Activated CD8-positive, alpha-beta memory T cell treated with anti-CD3 and anti-CD28 coated beads, Interleukin-2, amount 50 U/mL, for 48 hours (primary cell): ENCODE measurements around the gene CATSPER2.
"Not testable (repeated sequence)": the region's sequence is repeated elsewhere in the genome, so short reads cannot be mapped to it uniquely, and the experiment has no call there.

Experiments used
- DNase-seq: peaks from one replicate; pipeline ENCODE4 v3.0.0-alpha.2; 2020

Gene CATSPER2

DNA sequence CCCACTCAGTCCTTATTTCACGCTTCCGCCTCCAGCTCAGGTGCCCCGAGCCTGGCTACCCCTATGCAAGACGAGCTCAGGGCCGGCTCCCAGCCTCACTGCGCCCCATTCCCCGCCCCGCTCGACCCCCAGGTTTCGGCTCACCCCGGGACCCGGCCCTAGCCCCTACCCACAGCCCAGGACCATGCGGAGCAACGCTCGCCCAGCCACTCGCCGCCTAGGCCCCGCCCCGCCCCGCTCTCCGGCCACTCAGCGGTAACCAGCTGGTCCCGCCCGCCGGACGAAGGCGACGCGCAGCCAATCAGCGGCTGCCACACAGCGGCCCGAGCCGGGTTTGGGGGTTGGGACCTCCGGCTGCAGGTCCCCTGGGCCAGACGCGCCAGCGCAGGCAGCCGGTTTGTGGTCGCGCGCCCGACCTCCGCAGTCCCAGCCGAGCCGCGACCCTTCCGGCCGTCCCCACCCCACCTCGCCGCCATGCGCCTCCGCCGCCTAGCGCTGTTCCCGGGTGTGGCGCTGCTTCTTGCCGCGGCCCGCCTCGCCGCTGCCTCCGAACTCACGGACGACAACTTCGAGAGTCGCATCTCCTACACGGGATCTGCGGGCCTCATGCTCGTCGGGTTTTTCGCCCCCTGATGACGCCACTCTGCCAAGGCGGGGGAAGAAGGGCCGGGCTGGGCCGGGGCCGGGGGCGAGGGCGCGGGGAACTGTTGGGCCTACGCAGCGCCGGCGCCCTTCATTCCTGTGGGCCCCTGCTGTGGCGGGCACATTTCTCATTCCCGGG, at the start of gene CATSPER2:
CATSPER2 (minus strand) TSS at position 196 of the 781 bp plus-strand sequence. CDS start 783 bp downstream, outside the sequence.
- no peak for DNase-seq

DNA sequence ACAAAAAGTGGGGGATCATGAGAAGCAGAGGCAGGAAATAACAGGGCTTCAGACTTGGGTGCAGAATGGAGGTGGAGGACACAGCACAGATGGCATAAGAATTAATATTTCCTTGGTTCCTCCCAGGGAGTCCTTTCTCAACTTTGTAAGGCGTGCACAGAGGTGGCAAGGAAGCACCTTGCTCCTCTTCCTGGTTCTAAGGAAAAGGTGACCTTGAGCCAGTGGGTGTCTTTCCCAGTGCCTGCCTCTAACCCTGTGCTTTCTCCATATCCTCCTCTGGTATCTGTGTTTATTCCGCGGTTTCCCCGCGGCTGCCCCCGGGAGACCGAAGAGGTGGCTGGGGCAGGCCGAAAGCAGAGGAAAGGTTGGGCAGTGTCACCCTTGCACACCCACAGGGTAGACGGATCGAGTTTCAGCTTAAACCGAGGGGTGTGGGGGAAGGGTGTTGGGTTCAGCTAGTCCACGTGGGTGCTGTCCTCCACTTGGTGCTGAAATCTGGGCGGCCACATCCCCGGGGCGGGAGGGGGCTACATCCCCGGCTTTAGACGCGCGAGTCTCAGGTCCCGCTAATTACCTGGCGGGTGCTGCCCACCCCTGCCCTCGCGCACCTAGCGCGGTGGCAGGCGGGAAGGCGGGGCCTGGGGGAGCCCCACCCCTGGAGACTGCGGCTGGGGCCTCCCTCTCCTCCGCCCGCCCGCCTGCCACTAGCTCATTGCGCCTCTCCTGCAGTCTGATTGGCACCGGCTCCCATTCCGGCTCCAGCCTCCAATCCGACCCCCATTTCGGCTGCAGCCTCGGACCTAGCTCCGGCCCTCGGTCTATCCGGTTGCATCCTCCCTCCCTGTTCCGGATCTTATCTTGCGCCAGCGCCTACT, 44.7 kb upstream of the CATSPER2 start, which contains the start of gene CKMT1A:
CKMT1A (plus strand) TSS at position 712 of the 875 bp plus-strand sequence. CDS start 192 bp downstream, outside the sequence.
- DNase-seq, result not testable (repeated sequence)

DNA sequence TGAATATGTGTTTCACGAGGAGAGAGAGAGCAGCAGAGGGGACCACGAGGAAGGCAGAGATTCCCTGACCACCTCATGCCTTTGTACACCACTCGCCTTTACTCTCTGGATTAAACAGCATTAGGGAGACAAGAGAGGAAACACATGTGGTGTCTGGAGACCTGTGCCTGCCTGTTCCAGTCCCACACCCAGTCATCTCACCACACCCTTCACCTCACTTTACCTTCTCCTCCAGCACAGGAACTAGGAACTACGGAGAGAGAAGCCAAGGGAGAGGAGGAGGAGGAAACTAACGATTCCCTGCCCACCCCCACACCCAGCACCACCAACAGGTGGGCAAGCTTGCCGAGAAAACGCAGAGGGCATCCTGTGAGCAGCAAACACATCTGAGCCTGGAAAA, 44.0 kb upstream of the CATSPER2 start:
- not testable (repeated sequence) for DNase-seq

DNA sequence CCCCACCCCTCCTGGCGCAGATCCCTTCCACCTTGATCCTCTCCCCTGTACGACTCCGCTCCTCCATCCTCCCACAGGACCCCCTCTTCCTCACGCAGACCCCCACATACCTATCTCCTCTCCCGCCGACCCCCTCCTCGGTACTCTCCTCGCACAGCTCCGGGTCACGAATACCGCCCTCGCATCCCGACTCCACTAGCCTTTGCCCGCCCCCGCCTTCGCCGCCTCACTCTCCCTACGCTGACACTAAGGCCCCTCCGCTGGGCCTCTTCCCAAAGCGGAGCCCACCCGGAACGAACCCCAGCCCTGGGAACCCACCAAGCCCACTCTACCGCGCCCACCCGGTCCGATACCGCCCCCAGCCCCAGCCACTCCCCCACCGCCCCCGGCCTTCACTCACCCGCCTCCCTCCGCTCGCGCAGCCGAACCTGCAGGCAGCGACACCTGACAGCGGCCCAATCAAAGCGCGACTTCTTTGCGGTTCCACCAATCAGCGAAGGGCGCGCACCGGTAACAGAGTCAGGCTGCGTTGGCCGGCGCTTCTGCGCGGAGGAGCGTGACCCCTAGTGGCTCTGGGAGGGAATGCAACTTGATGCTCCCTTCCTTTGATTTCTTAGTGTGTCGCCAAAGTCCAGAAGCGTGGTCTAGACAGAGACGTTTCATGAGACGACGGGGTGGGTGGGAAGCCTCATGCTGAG, 41.1 kb upstream of the CATSPER2 start:
- DNase-seq, result not testable (repeated sequence)

DNA sequence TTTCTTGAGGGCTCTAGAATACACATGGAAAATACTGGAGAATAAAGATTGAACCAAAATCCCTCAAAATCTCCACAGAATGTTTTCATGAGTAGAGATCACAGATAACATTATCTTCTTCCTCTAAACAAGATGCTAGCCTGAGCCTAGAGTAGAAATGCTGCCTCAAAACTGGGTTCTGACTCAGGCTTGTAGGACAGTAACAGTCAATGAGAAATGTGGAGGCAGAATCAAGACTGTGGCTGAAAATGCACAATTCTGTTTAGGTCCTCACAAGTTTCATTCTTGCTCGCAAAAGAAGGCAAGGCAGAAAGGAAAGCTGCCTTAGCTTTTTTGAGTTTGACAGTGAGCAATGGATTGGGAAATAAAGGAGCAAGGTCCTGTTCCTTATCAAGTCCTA, 25.5 kb upstream of the CATSPER2 start:
- not testable (repeated sequence) for DNase-seq

DNA sequence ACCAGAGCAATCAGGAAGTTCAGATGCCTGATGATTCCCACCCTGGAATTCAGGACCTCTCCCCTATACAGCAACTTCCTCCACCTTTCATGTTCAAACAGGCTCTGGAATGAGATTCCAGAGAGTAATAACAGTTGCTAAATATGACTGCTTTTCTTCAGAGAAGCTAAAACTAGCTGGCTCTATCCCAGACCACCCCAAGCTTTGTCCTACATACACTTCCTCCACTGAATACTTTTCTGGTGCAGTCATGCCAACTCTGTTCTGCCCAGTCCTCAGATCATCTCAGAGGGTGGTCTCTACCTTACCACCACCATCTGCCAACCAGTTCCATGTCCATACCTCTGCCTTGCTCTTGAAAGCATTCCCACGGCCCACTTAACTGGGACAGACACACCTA, 17.5 kb upstream of the CATSPER2 start:
- not testable (repeated sequence) for DNase-seq

DNA sequence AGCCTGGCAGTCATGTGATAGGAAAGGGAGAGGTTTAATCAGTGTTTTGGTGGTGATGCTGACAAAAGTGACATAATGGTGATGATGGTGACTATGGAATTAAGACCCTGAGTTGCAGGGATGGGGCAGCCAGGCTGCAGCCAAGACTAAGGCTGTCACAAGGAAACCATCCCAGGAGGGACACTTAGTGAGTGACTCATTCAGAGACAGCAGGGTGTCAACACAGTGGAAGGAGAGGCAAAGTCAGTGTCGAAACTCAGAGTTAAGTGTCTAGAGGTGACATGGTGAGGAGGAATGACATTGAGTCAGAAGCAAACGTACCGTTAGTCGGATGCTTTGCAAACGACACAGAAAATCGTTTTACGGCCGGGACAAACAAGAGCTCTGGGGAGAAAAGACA, 14.7 kb upstream of the CATSPER2 start:
- not testable (repeated sequence) for DNase-seq

DNA sequence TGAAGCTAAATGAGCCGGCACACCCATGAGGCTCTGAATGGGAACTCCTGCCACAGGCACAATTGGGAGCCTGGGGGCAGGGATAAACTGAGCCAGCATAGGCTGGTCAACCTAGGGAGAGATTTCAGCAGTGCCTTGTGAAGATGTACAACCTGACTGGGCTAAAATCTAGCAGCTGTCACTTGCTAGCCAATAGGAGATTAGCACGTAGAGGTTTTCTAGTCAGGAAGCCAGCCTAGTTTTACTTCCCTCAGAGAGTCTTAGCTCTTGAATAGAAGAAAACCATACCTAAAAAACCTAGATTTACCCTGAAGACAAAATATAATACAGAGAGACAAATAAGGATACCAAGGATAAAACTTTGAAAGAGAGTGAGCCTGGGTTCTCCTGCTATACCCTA, 13.6 kb upstream of the CATSPER2 start:
- DNase-seq, result not testable (repeated sequence)

DNA sequence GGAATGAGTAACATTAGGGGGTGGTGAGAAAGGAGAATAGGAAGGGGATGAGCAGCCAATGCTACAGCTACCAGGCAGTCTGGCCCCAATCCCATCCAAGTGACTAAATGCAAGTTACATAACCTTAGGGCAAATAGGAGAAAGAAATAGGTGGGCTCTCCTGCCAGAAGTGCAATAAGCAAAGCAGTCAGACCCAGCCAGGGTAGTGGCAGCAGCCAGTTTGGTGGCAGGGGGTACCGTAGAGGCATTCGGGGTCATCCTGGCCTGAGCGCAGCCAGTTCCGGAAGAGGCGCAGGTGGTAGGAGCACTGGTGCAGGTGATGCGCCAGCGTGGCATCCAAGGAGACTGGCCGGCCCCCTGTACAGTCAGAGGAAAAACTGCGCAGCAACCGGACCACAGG, 11.1 kb upstream of the CATSPER2 start:
- DNase-seq, result not testable (repeated sequence)

DNA sequence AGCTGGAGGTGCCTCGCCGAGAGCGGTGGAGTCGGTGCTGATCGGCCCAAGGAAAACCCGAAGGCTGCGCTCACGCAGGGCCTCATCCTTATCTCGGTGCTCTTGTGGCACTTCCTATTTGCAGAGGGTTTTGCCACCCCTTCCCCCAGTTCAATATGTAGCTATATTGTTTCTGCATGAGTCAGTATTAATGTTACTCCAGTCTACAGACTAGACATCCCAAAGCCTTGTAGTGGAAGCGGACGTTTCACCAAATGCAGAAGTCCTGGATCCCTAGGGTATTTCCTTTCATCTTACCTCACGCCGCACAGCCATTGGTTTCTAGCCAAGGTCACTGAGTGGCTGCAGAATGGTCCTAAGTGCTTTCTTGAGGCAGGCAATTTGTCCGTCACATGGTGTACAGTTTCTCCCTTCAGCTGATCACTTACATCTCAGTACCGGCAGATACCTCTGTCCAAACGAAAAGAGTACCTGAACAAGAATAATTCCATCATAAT, 834 bp upstream of the CATSPER2 start:
- DNase-seq, result not testable (repeated sequence)

DNA sequence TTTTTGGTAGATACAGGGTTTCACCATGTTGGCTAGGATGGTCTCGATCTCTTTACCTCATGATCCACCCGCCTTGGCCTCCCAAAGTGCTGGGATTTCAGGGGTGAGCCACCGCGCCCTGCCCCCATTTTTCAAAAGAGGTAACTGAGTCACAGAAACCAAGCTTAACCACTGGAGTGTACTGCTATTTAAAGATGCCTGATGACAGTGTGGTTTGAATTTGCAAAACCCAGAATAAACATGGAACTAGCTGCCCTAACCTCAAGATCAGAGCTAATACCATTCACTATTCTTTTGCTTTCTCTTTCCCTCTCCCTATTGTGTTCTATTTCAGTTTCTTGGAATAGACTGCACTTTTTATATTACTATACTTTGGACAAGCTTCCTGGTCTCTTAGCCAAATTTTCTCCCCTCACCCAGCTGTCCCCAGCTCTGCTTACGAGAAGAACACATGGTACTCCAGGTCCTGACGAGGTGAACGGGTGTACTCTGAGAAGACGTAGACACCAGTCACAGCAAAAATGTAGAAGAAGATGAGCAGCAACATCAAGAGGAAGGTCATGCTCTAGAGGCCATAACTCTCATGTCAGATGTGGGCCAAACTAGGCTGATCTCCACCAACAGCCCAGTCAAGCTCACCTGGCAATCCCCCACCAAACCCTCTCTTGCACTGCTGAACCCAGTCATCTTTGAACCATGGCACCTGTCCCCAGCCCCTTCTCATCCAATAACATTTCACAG, 10.0 kb downstream of the CATSPER2 start:
- DNase-seq, result not testable (repeated sequence)

DNA sequence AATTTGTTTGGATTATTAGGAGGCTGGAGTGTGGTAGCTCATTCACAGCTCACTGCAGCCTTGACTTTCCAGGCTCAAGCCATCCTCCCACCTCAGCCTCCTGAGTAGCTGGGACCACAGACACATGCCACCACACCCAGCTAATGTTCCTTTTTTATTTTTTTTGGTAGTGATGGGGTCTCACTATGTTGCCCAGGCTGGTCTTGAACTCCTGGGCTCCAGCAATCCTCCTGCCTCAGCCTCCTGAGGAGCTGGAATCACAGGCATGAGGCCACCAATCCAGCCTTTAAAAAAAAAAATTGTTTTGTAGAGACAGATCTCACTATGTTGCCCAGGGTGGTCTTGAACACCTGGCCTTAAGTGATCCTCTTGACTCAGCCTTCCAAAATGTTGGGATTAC, 21.7 kb downstream of the CATSPER2 start:
- not testable (repeated sequence) for DNase-seq

DNA sequence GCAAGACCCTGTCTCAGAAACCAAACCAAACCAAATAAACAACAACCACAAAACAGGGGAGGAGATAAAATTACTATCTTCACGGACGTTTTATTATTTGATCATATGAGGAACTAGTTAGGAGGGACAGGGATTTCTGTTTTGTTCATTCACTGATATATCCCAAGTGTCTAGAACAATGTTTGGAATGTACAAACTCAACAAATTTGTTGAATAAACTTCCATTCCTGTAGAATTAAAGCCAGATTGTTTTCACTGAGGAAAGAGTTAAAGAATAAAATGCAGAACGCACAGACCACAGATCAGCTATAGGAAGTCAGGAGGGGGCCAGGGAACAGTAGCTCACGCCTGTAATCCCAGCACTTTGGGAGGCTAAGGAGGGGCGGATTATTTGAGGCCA, 23.5 kb downstream of the CATSPER2 start:
- no peak for DNase-seq

DNA sequence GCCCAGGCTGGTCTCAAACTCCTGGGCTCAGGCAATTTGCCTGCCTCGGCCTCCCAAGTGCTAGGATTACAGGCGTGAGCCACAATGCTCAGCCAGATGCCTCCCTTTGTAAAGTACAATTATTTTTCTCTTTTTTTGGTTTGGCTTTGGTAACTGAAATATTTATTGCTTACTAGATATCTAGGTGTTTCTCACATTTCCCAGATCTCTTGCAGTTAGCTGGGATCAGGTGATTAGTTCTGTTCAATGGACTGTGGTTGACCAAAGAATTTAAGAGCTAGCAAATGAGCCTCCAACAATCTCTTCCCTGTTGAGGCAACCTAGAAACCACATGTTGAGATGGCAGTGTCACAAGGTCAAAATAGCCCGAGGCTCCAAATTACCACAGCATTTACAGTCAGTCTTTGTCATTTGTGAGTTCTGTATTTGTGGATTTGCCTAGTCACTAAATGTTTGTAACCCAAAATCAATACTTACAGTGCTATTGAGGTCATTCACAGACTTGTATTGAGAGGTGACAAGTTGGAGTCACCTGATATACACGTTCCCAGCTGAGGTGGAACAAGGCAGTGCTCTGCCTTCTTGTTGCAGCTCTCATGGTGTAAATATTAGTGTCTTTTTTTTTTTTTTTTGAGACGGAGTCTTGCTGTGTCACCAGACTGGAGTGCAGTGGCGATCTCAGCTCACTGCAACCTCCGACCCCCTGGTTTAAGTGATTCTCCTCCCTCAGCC, 26.4 kb downstream of the CATSPER2 start:
- not testable (repeated sequence) for DNase-seq

DNA sequence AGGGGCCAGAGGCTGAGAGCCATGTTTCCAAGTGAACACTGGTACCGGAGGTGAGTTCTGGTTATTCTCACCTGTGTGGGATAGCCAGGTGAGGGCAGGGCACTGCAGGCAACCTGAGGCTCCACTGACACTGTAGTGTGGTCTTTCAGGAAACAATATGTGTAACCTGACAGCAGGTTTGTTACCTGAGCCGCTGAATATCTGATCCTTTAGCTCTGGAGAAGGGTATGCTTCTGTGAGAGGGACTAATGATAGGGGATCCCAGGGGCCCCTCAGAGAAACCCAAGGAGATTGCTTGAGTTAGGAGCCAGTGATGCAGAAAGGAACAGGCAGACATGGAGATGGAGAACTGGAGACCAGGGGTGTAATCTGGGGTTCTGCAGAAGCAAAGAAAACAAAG, 29.9 kb downstream of the CATSPER2 start, which contains the start of gene STRC:
STRC (minus strand) TSS at position 101 of the 400 bp plus-strand sequence; CDS start at position 23, 78 bp downstream.
- DNase-seq, result not testable (repeated sequence)

DNA sequence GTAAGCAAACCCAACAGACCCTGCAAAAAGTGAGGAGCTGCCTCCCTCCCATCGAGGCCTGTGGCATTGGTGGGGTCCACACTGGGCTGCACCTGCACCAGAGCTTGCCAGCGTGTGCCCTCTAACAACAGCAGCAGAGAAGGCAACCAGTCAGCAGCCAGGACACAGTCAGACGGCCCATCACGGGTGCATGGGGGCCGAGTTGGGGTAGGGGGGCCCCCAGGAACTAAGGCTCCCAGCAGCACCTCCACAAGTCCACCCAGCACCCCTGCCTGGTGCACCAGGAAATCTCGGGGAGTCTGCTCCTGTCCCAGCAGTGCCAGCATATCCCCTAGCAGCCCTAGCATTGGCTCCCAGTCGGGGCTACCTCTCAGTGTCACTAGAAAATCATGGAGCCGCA, 30.9 kb downstream of the CATSPER2 start:
- DNase-seq, result not testable (repeated sequence)

DNA sequence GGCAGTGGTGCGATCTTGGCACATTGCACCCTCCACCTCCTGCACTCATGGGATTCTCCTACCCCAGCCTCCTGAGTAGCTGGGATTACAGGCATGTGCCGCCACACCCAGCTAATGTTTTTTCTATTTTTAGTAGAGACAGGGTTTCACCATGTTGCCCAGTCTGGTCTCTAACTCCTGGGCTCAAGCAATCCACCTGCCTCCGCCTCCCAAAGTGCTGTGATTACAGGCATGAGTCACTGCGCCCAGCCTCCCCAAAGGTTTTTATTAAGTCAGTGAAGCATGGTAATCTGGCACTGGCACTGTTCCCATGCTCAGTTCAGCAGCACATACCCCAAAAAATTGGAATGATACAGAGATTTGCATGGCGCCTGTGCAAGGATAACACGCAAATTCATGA, 46.4 kb downstream of the CATSPER2 start:
- DNase-seq, result not testable (repeated sequence)

DNA sequence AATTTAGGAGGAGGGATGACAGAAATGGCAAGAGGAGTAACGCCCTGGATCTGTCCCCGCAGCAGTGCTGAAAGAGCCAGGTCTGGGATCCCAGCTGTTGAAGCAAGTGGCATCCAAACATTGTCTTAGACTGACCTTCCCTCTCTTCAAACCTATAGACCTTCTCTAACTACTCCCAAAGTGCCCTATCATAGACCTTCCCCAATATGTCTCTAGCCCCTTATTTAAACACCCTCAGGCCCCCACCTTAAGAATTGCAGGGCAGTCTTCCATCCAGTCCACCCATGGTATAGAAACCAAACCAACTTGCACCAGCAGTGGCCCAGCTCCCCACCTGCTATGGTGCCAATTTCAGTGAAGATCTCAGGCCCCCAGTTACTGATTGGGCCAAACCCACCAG, 48.4 kb downstream of the CATSPER2 start:
- DNase-seq, result not testable (repeated sequence)

DNA sequence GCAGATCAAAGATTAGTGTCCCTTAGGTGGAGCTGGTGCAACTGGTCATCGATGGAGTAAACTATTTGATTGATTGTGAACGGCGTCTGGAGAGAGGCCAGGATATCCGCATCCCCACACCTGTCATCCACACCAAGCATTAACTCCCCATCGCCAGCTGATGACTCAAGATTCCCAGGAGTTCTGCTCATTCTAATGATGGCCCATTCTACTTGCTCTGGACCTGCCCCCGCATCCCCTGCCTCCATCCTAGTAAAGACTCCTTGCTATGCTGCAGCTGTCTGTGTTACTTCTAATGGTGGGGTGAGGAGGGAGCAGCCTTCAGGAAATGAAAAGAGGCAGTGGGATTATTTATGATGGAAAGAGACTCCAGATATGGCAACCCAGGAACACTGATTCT, 49.5 kb downstream of the CATSPER2 start:
- DNase-seq, result not testable (repeated sequence)

DNA sequence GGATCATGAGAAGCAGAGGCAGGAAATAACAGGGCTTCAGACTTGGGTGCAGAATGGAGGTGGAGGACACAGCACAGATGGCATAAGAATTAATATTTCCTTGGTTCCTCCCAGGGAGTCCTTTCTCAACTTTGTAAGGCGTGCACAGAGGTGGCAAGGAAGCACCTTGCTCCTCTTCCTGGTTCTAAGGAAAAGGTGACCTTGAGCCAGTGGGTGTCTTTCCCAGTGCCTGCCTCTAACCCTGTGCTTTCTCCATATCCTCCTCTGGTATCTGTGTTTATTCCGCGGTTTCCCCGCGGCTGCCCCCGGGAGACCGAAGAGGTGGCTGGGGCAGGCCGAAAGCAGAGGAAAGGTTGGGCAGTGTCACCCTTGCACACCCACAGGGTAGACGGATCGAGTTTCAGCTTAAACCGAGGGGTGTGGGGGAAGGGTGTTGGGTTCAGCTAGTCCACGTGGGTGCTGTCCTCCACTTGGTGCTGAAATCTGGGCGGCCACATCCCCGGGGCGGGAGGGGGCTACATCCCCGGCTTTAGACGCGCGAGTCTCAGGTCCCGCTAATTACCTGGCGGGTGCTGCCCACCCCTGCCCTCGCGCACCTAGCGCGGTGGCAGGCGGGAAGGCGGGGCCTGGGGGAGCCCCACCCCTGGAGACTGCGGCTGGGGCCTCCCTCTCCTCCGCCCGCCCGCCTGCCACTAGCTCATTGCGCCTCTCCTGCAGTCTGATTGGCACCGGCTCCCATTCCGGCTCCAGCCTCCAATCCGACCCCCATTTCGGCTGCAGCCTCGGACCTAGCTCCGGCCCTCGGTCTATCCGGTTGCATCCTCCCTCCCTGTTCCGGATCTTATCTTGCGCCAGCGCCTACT, 55.1 kb downstream of the CATSPER2 start, which contains the start of gene CKMT1B:
CKMT1B (plus strand) TSS at position 700 of the 863 bp plus-strand sequence. CDS start 192 bp downstream, outside the sequence.
- not testable (repeated sequence) for DNase-seq
